ENCODE measurements around the gene MAF. TPM values are rescaled to one million over a fixed set of nuclear protein-coding genes. Genes with fewer than 3 reads are reported as not detected.
A peak's percentile ranks its signal among the peaks of the same experiment; 100 is the strongest.

Gene MAF
- total and polyA plus RNA-seq, 3 experiments from 2014 or later, result 2.2 to 37.6 (median 36.7) TPM

- no peaks in the 10 kb centered on the region for H3K27me3 ChIP-seq (ENCODE audit: insufficient read depth, low read length, poor library complexity, severe bottlenecking)
- Mint-ChIP-seq H3K4me3 (no peak overlapping the region), H3K36me3 (peaks cover 0 to 2% (median 0%) of the 10 kb centered on the region in 3 donors), H3K27me3 (peaks cover 6 to 14% of the 10 kb centered on the region in 2 donors), H3K27ac (no peak overlapping the region), H3K9me3 (no peaks in the 10 kb centered on the region), H3K4me1 (peaks cover 9 to 11% (median 11%) of the 10 kb centered on the region in 3 donors)
- H3K4me1 ChIP-seq (ENCODE audit: insufficient read depth, low read length), result peaks cover 5% of the 10 kb centered on the region
- ChIA-PET CTCF (no interaction called here), POLR2A (no interaction called here)
- no peaks in the 10 kb centered on the region for H3K36me3 ChIP-seq (ENCODE audit: insufficient read depth, low read length)
- no peaks in the 10 kb centered on the region for H3K9me3 ChIP-seq (ENCODE audit: low read length)
- no peak overlapping the region for H3K27ac ChIP-seq (ENCODE audit: low read depth, low read length)
- H3K4me3 ChIP-seq (ENCODE audit: low read length), result no peak overlapping the region
- DNase-seq, result no peak
These were observed 25.2 kb upstream of the MAF start for GRCh38 chr16:79625738-79626137.

GRCh38 chr16:79623824-79624223 lies 23.3 kb upstream of the MAF start:
- no peak for DNase-seq
- Mint-ChIP-seq H3K36me3 (peaks cover 0 to 1% (median 0%) of the 10 kb centered on the region in 3 donors), H3K27me3 (peaks cover 5 to 14% of the 10 kb centered on the region in 2 donors), H3K4me3 (no peak overlapping the region), H3K27ac (no peak overlapping the region), H3K9me3 (no peaks in the 10 kb centered on the region), H3K4me1 (peaks cover 13 to 16% (median 14%) of the 10 kb centered on the region in 3 donors)
- Histone ChIP-seq H3K9me3 (ENCODE audit: low read length) (no peaks in the 10 kb centered on the region), H3K27me3 (ENCODE audit: insufficient read depth, low read length, poor library complexity, severe bottlenecking) (no peaks in the 10 kb centered on the region), H3K27ac (ENCODE audit: low read depth, low read length) (no peak overlapping the region), H3K4me1 (ENCODE audit: insufficient read depth, low read length) (peaks cover 5% of the 10 kb centered on the region), H3K4me3 (ENCODE audit: low read length) (no peak overlapping the region), H3K36me3 (ENCODE audit: insufficient read depth, low read length) (no peaks in the 10 kb centered on the region)
- ChIA-PET POLR2A (no interaction called here), CTCF (no interaction called here)

- Mint-ChIP-seq H3K27me3 (peaks cover 3 to 14% of the 10 kb centered on the region in 2 donors), H3K27ac (no peak overlapping the region), H3K36me3 (peaks cover 0 to 1% (median 0%) of the 10 kb centered on the region in 3 donors), H3K4me3 (no peak overlapping the region), H3K4me1 (peaks cover 13 to 16% (median 14%) of the 10 kb centered on the region in 3 donors), H3K9me3 (no peaks in the 10 kb centered on the region)
- no peak overlapping the region for H3K27ac ChIP-seq (ENCODE audit: low read depth, low read length)
- H3K36me3 ChIP-seq (ENCODE audit: insufficient read depth, low read length), result no peaks in the 10 kb centered on the region
- ChIA-PET POLR2A (no interaction called here), CTCF (no interaction called here)
- no peak overlapping the region for H3K4me3 ChIP-seq (ENCODE audit: low read length)
- H3K27me3 ChIP-seq (ENCODE audit: insufficient read depth, low read length, poor library complexity, severe bottlenecking), result no peaks in the 10 kb centered on the region
- H3K9me3 ChIP-seq (ENCODE audit: low read length), result no peaks in the 10 kb centered on the region
- DNase-seq, result no peak
- peaks cover 7% of the 10 kb centered on the region for H3K4me1 ChIP-seq (ENCODE audit: insufficient read depth, low read length)
These were observed 22.5 kb upstream of the MAF start for GRCh38 chr16:79623062-79623461.

- H3K4me3 Mint-ChIP-seq, result no peak overlapping the region
These were observed 20.5 kb upstream of the MAF start for GRCh38 chr16:79621027-79621426.

GRCh38 chr16:79618692-79619050 lies 18.1 kb upstream of the MAF start:
- Histone ChIP-seq H3K27me3 (ENCODE audit: insufficient read depth, low read length, poor library complexity, severe bottlenecking) (no peaks in the 10 kb centered on the region), H3K36me3 (ENCODE audit: insufficient read depth, low read length) (no peaks in the 10 kb centered on the region), H3K4me1 (ENCODE audit: insufficient read depth, low read length) (peaks cover 9% of the 10 kb centered on the region), H3K27ac (ENCODE audit: low read depth, low read length) (no peak overlapping the region), H3K4me3 (ENCODE audit: low read length) (no peak overlapping the region), H3K9me3 (ENCODE audit: low read length) (no peaks in the 10 kb centered on the region)
- H3K27ac Mint-ChIP-seq, result peak overlapping the region in 4 of 8 donors; percentile 15 to 62 (median 50)
- H3K4me1 Mint-ChIP-seq, result peaks cover 17 to 22% (median 20%) of the 10 kb centered on the region in 3 donors
- no peak for DNase-seq
- H3K9me3 Mint-ChIP-seq, result no peaks in the 10 kb centered on the region
- POLR2A ChIA-PET, result no interaction called here
- H3K4me3 Mint-ChIP-seq, result peak overlapping the region in 2 of 7 donors; percentile 18 to 40
- CTCF ChIA-PET, result interaction anchor here (1.2 kb wide), 1 partner anchor 908 kb away, joined by 3 read pairs; no protein-coding TSS in a partner anchor
- peaks cover 1 to 6% of the 10 kb centered on the region in 2 donors for H3K27me3 Mint-ChIP-seq
- H3K36me3 Mint-ChIP-seq, result peaks cover 0 to 1% (median 0%) of the 10 kb centered on the region in 3 donors

More at GRCh38 chr16:79621027-79621426, 20.5 kb upstream of the MAF start:
- no peaks in the 10 kb centered on the region for H3K36me3 ChIP-seq (ENCODE audit: insufficient read depth, low read length)
- H3K4me1 Mint-ChIP-seq, result peaks cover 17 to 22% (median 20%) of the 10 kb centered on the region in 3 donors
- POLR2A ChIA-PET, result no interaction called here
- H3K27ac Mint-ChIP-seq, result no peak overlapping the region
- H3K27me3 ChIP-seq (ENCODE audit: insufficient read depth, low read length, poor library complexity, severe bottlenecking), result no peaks in the 10 kb centered on the region
- no peak overlapping the region for H3K4me3 ChIP-seq (ENCODE audit: low read length)
- CTCF ChIA-PET, result interaction anchor here (1.0 kb wide), 1 partner anchor 19 kb away, joined by 3 read pairs; no protein-coding TSS in a partner anchor
- no peak for DNase-seq
- no peaks in the 10 kb centered on the region for H3K9me3 ChIP-seq (ENCODE audit: low read length)
- no peak overlapping the region for H3K27ac ChIP-seq (ENCODE audit: low read depth, low read length)
- peaks cover 0 to 1% (median 0%) of the 10 kb centered on the region in 3 donors for H3K36me3 Mint-ChIP-seq
- no peaks in the 10 kb centered on the region for H3K9me3 Mint-ChIP-seq
- peaks cover 3 to 14% of the 10 kb centered on the region in 2 donors for H3K27me3 Mint-ChIP-seq
- H3K4me1 ChIP-seq (ENCODE audit: insufficient read depth, low read length), result peaks cover 9% of the 10 kb centered on the region

- H3K4me3 ChIP-seq (ENCODE audit: low read length), result no peak overlapping the region
These were observed 17.6 kb upstream of the MAF start for GRCh38 chr16:79618041-79618691.

GRCh38 chr16:79613009-79613408 lies 12.5 kb upstream of the MAF start:
- no peaks in the 10 kb centered on the region for H3K36me3 Mint-ChIP-seq
- H3K4me1 Mint-ChIP-seq, result peaks cover 5 to 9% (median 7%) of the 10 kb centered on the region in 3 donors
- H3K27ac ChIP-seq (ENCODE audit: low read depth, low read length), result no peak overlapping the region
- no peak overlapping the region for H3K4me3 ChIP-seq (ENCODE audit: low read length)
- peaks cover 5 to 18% of the 10 kb centered on the region in 2 donors for H3K27me3 Mint-ChIP-seq
- H3K4me3 Mint-ChIP-seq, result no peak overlapping the region
- no peaks in the 10 kb centered on the region for H3K27me3 ChIP-seq (ENCODE audit: insufficient read depth, low read length, poor library complexity, severe bottlenecking)
- ChIA-PET CTCF (no interaction called here), POLR2A (no interaction called here)
- DNase-seq, result no peak
- H3K9me3 Mint-ChIP-seq, result no peaks in the 10 kb centered on the region
- no peaks in the 10 kb centered on the region for H3K36me3 ChIP-seq (ENCODE audit: insufficient read depth, low read length)
- H3K27ac Mint-ChIP-seq, result no peak overlapping the region
- no peaks in the 10 kb centered on the region for H3K9me3 ChIP-seq (ENCODE audit: low read length)
- peaks cover 2% of the 10 kb centered on the region for H3K4me1 ChIP-seq (ENCODE audit: insufficient read depth, low read length)

More at GRCh38 chr16:79618041-79618691, 17.6 kb upstream of the MAF start:
- H3K9me3 ChIP-seq (ENCODE audit: low read length), result no peaks in the 10 kb centered on the region
- peaks cover 9% of the 10 kb centered on the region for H3K4me1 ChIP-seq (ENCODE audit: insufficient read depth, low read length)
- H3K27me3 Mint-ChIP-seq, result peaks cover 0 to 1% of the 10 kb centered on the region in 2 donors
- ChIA-PET POLR2A (no interaction called here), CTCF (no interaction called here)
- peaks cover 17 to 22% (median 20%) of the 10 kb centered on the region in 3 donors for H3K4me1 Mint-ChIP-seq
- H3K36me3 Mint-ChIP-seq, result no peaks in the 10 kb centered on the region
- no peaks in the 10 kb centered on the region for H3K27me3 ChIP-seq (ENCODE audit: insufficient read depth, low read length, poor library complexity, severe bottlenecking)
- peak overlapping the region in 4 of 7 donors; percentile 10 to 46 (median 34) for H3K4me3 Mint-ChIP-seq
- H3K9me3 Mint-ChIP-seq, result no peaks in the 10 kb centered on the region
- DNase-seq, result no peak
- H3K27ac ChIP-seq (ENCODE audit: low read depth, low read length), result no peak overlapping the region
- H3K27ac Mint-ChIP-seq, result peak overlapping the region in 3 of 8 donors; percentile 52 to 62 (median 61)
- no peaks in the 10 kb centered on the region for H3K36me3 ChIP-seq (ENCODE audit: insufficient read depth, low read length)

- Histone ChIP-seq H3K36me3 (ENCODE audit: insufficient read depth, low read length) (no peaks in the 10 kb centered on the region), H3K4me3 (ENCODE audit: low read length) (no peak overlapping the region), H3K27me3 (ENCODE audit: insufficient read depth, low read length, poor library complexity, severe bottlenecking) (no peaks in the 10 kb centered on the region), H3K27ac (ENCODE audit: low read depth, low read length) (no peak overlapping the region), H3K4me1 (ENCODE audit: insufficient read depth, low read length) (no peaks in the 10 kb centered on the region), H3K9me3 (ENCODE audit: low read length) (no peaks in the 10 kb centered on the region)
- Mint-ChIP-seq H3K27me3 (peaks cover 5 to 24% of the 10 kb centered on the region in 2 donors), H3K36me3 (no peaks in the 10 kb centered on the region), H3K27ac (no peak overlapping the region), H3K4me1 (peaks cover 0 to under 1% (median 0%) of the 10 kb centered on the region in 3 donors), H3K4me3 (no peak overlapping the region), H3K9me3 (no peaks in the 10 kb centered on the region)
- ChIA-PET CTCF (interaction anchor here (1.0 kb wide), 1 partner anchor 10 kb away, joined by 3 read pairs; no protein-coding TSS in a partner anchor), POLR2A (no interaction called here)
- DNase-seq, result no peak
These were observed 11.7 kb upstream of the MAF start for GRCh38 chr16:79612207-79612606.
